Karpas-422 (cell line): ENCODE results near the gene TEX54. TPM values are rescaled to one million over a fixed set of nuclear protein-coding genes. Genes with fewer than 3 reads are reported as not detected.

Experiments
- DNase-seq: peaks from one replicate; pipeline ENCODE4 v3.0.0-alpha.2; 2015
- H2AFZ ChIP-seq: fragments of 200-600 bp; sonication (generic); 2 replicates; pipeline ENCODE4 v1.6.1; 2014; ENCODE audit warnings: antibody characterized with exemption, low read length, mixed read lengths
- H3K27ac ChIP-seq: fragments of 200-600 bp; sonication (generic); 2 replicates; pipeline ENCODE4 v1.5.1; 2014; ENCODE audit warnings: mild to moderate bottlenecking, low read length, moderate library complexity
- H3K27me3 ChIP-seq: fragments of 200-600 bp; sonication (generic); 2 replicates; pipeline ENCODE4 v1.6.1; 2014; ENCODE audit warnings: low read length, mixed read lengths
- H3K36me3 ChIP-seq: fragments of 200-600 bp; sonication (generic); 2 replicates; pipeline ENCODE4 v1.6.1; 2014; ENCODE audit warnings: low read length, mixed read lengths; ENCODE audit not compliant: insufficient read depth
- H3K4me1 ChIP-seq: fragments of 200-600 bp; sonication (generic); 2 replicates; pipeline ENCODE4 v1.6.1; 2014; ENCODE audit warnings: mild to moderate bottlenecking, low read length, mixed read lengths
- H3K4me2 ChIP-seq: fragments of 200-600 bp; sonication (generic); 2 replicates; pipeline ENCODE4 v1.6.1; 2014; ENCODE audit warnings: low read length, low read depth, mild to moderate bottlenecking; ENCODE audit not compliant: poor library complexity, severe bottlenecking
- H3K4me3 ChIP-seq: fragments of 200-600 bp; sonication (generic); 2 replicates; pipeline ENCODE4 v1.5.1; 2014; ENCODE audit warnings: mild to moderate bottlenecking, antibody characterized with exemption, low read length, mixed read lengths
- H3K79me2 ChIP-seq: fragments of 200-600 bp; sonication (generic); 2 replicates; pipeline ENCODE4 v1.6.1; 2014; ENCODE audit warnings: mild to moderate bottlenecking, low read length, mixed read lengths
- H3K9ac ChIP-seq: fragments of 200-600 bp; sonication (generic); 2 replicates; pipeline ENCODE4 v1.6.0; 2014; ENCODE audit warnings: low read length
- H3K9me2 ChIP-seq: fragments of 200-600 bp; sonication (generic), shearing (Covaris generic); replicated peaks from 2 replicates; pipeline ENCODE4 v1.6.0; 2014; ENCODE audit warnings: mild to moderate bottlenecking, low read length, moderate library complexity; ENCODE audit not compliant: insufficient read depth
- H3K9me3 ChIP-seq: fragments of 300-700, 200-600 bp; sonication (generic); 2 replicates; pipeline ENCODE4 v1.6.1; 2014; ENCODE audit warnings: low read length, mixed read lengths
- H4K20me1 ChIP-seq: fragments of 200-600 bp; sonication (generic); 2 replicates; pipeline ENCODE4 v1.6.1; 2014; ENCODE audit warnings: mild to moderate bottlenecking, antibody characterized with exemption, low read length, low read depth; ENCODE audit not compliant: insufficient read depth
- total RNA-seq: library from RNA; depleted of rRNA; stranded (reverse); fragments of >200 nt; shearing (Covaris generic); gene quantifications from 2 replicates; pipeline ENCODE4 v1.2.3, GENCODE V29; 2014; ENCODE audit warnings: low replicate concordance

TEX54 gene
- total RNA-seq, 1 experiment from 2014 or later = not detected

GRCh38 chr11:62792202-62792575 is 40.5 kb downstream of the TEX54 start:
- Histone ChIP-seq H3K27ac (peak overlapping the region; percentile 61), H3K4me3 (peak overlapping the region; percentile 99), H3K79me2 (peaks cover 44% of the 10 kb centered on the region), H4K20me1 (no peaks in the 10 kb centered on the region; the same call in 1 of the 2 replicates), H3K27me3 (no peaks in the 10 kb centered on the region), H3K36me3 (peaks cover 32% of the 10 kb centered on the region; the same call in 1 of the 2 replicates), H3K4me2 (peak overlapping the region; percentile 78), H2AFZ (no peak overlapping the region), H3K9me3 (no peaks in the 10 kb centered on the region), H3K9me2 (no peaks in the 10 kb centered on the region), H3K9ac (peak overlapping the region; percentile 96), H3K4me1 (peaks cover 35% of the 10 kb centered on the region)
- DNase-seq = no peak

- H3K27me3 ChIP-seq = no peaks in the 10 kb centered on the region
- peak within 1 kb of the TSS; percentile 99 for H3K4me3 ChIP-seq
- peak within 1 kb of the TSS; percentile 96 for H3K9ac ChIP-seq
- peak; percentile 95 for DNase-seq
- H3K27ac ChIP-seq = peak within 1 kb of the TSS; percentile 61
- no peak within 1 kb of the TSS for H2AFZ ChIP-seq
- no peaks in the 10 kb centered on the region for H3K9me2 ChIP-seq
- peaks cover 29% of the 10 kb centered on the region; the same call in 1 of the 2 replicates for H3K36me3 ChIP-seq
- no peaks in the 10 kb centered on the region; the same call in 1 of the 2 replicates for H4K20me1 ChIP-seq
- H3K4me2 ChIP-seq = peak within 1 kb of the TSS; percentile 78
- H3K79me2 ChIP-seq = peaks cover 44% of the 10 kb centered on the region
- peaks cover 35% of the 10 kb centered on the region for H3K4me1 ChIP-seq
- no peaks in the 10 kb centered on the region for H3K9me3 ChIP-seq
Measured at GRCh38 chr11:62791501-62792201, 41.0 kb downstream of the TEX54 start, which contains the start of gene TMEM223. Gene TMEM223, minus strand, starts transcription at chr11:62792006. Its CDS starts 12 bp downstream, at chr11:62791994.

- peaks cover 43% of the 10 kb centered on the region for H3K4me1 ChIP-seq
- peaks cover 19% of the 10 kb centered on the region; the same call in 1 of the 2 replicates for H3K36me3 ChIP-seq
- peak overlapping the region; percentile 78 for H3K4me2 ChIP-seq
- H3K9me2 ChIP-seq = no peaks in the 10 kb centered on the region
- DNase-seq = no peak
- no peaks in the 10 kb centered on the region for H3K27me3 ChIP-seq
- H3K27ac ChIP-seq = no peak overlapping the region
- peak overlapping the region; percentile 99; the same call in 1 of the 2 replicates for H3K4me3 ChIP-seq
- peaks cover 50% of the 10 kb centered on the region for H3K79me2 ChIP-seq
- H3K9me3 ChIP-seq = no peaks in the 10 kb centered on the region
- H4K20me1 ChIP-seq = no peaks in the 10 kb centered on the region; the same call in 1 of the 2 replicates
- H3K9ac ChIP-seq = peak overlapping the region; percentile 96
- H2AFZ ChIP-seq = no peak overlapping the region
Measured at GRCh38 chr11:62789576-62789975, 43.1 kb downstream of the TEX54 start.

- Histone ChIP-seq H3K9me2 (no peaks in the 10 kb centered on the region), H3K4me1 (peaks cover 43% of the 10 kb centered on the region), H3K9ac (peak overlapping the region; percentile 96), H2AFZ (no peak overlapping the region), H3K36me3 (peaks cover 13% of the 10 kb centered on the region; the same call in 1 of the 2 replicates), H3K27ac (peak overlapping the region; percentile 56; the same call in 1 of the 2 replicates), H3K4me3 (peak overlapping the region; percentile 89; the same call in 1 of the 2 replicates), H3K79me2 (peaks cover 50% of the 10 kb centered on the region), H3K9me3 (no peaks in the 10 kb centered on the region), H4K20me1 (no peaks in the 10 kb centered on the region; the same call in 1 of the 2 replicates), H3K4me2 (peak overlapping the region; percentile 78), H3K27me3 (no peaks in the 10 kb centered on the region)
- DNase-seq = no peak
Measured at GRCh38 chr11:62788991-62789390, 43.6 kb downstream of the TEX54 start.

- no peaks in the 10 kb centered on the region for H3K27me3 ChIP-seq
- peaks cover 38% of the 10 kb centered on the region for H3K4me1 ChIP-seq
- peaks cover 10% of the 10 kb centered on the region; the same call in 1 of the 2 replicates for H3K36me3 ChIP-seq
- no peaks in the 10 kb centered on the region for H3K9me2 ChIP-seq
- H4K20me1 ChIP-seq = no peaks in the 10 kb centered on the region; the same call in 1 of the 2 replicates
- no peak within 1 kb of the TSS for H2AFZ ChIP-seq
- peak within 1 kb of the TSS; percentile 70 for H3K27ac ChIP-seq
- H3K9ac ChIP-seq = peak within 1 kb of the TSS; percentile 96
- DNase-seq = peak; percentile 100
- peaks cover 50% of the 10 kb centered on the region for H3K79me2 ChIP-seq
- peak within 1 kb of the TSS; percentile 78 for H3K4me2 ChIP-seq
- peak within 1 kb of the TSS; percentile 89 for H3K4me3 ChIP-seq
- no peaks in the 10 kb centered on the region for H3K9me3 ChIP-seq
Measured at GRCh38 chr11:62787005-62787759, 45.5 kb downstream of the TEX54 start, which contains the start of gene TMEM179B. Gene TMEM179B, plus strand, starts transcription at chr11:62787402. Its CDS starts 30 bp downstream, at chr11:62787432.

GRCh38 chr11:62786318-62787004 is 46.2 kb downstream of the TEX54 start:
- Histone ChIP-seq H4K20me1 (no peaks in the 10 kb centered on the region; the same call in 1 of the 2 replicates), H3K4me2 (peak overlapping the region; percentile 78), H3K4me3 (peak overlapping the region; percentile 89), H3K9ac (peak overlapping the region; percentile 96), H3K27ac (peak overlapping the region; percentile 70), H3K9me3 (no peaks in the 10 kb centered on the region), H2AFZ (no peak overlapping the region), H3K79me2 (peaks cover 47% of the 10 kb centered on the region), H3K9me2 (no peaks in the 10 kb centered on the region), H3K36me3 (peaks cover 7% of the 10 kb centered on the region; the same call in 1 of the 2 replicates), H3K27me3 (no peaks in the 10 kb centered on the region), H3K4me1 (peaks cover 35% of the 10 kb centered on the region)
- peak; percentile 94 for DNase-seq

- Histone ChIP-seq H3K27me3 (no peaks in the 10 kb centered on the region), H2AFZ (no peak overlapping the region), H3K36me3 (0 out of 2 replicates have a peak, but pooled peaks cover 4% of the 10 kb centered on the region), H3K9me2 (no peaks in the 10 kb centered on the region), H3K4me1 (peaks cover 8% of the 10 kb centered on the region), H3K9me3 (no peaks in the 10 kb centered on the region), H3K4me2 (no peak overlapping the region), H3K27ac (no peak overlapping the region), H4K20me1 (no peaks in the 10 kb centered on the region), H3K9ac (no peak overlapping the region), H3K79me2 (peaks cover 11% of the 10 kb centered on the region), H3K4me3 (no peak overlapping the region)
- DNase-seq = no peak
Measured at GRCh38 chr11:62782753-62783152, 49.9 kb downstream of the TEX54 start.
